ENCODE data around the gene LYZL6.

The LYZL6 gene

GRCh38 chr17:35915153-35915964 lies 28.2 kb downstream of the LYZL6 start:
- TF ChIP-seq TCF12 (IDR thresholded peaks at IDR 0.05; ENCODE audit: low read depth) = no peak
- no peak for TF ChIP-seq EP300 (IDR thresholded peaks at IDR 0.05; ENCODE audit: borderline replicate concordance)
- no peak for TF ChIP-seq REST (IDR thresholded peaks at IDR 0.05; ENCODE audit: low read depth)
- TF ChIP-seq EGR1 (IDR thresholded peaks at IDR 0.05) = no peak
- no peak for TF ChIP-seq TAF1 (IDR thresholded peaks at IDR 0.05; ENCODE audit: low read depth)
- no peak for TF ChIP-seq MAX (IDR thresholded peaks at IDR 0.05)
- no peak for TF ChIP-seq YY1 (IDR thresholded peaks at IDR 0.05; ENCODE audit: low read depth)
- TF ChIP-seq TEAD4 (IDR thresholded peaks at IDR 0.05) = no peak
- no peak for TF ChIP-seq FOXM1 (IDR thresholded peaks at IDR 0.05; ENCODE audit: borderline replicate concordance, low read depth)
- no peak for TF ChIP-seq NFIC (IDR thresholded peaks at IDR 0.05)
- no peak for TF ChIP-seq RAD21 (IDR thresholded peaks at IDR 0.05; ENCODE audit: low read depth)
- TF ChIP-seq USF1 (IDR thresholded peaks at IDR 0.05) = no peak
- TF ChIP-seq CREB1 (IDR thresholded peaks at IDR 0.05; ENCODE audit: low read depth) = no peak
- no peak for TF ChIP-seq ZBTB7A (IDR thresholded peaks at IDR 0.05; ENCODE audit: low read depth)
- TF ChIP-seq CEBPB (IDR thresholded peaks at IDR 0.05) = no peak

GRCh38 chr17:35914354-35914753 lies 29.2 kb downstream of the LYZL6 start:
- TF ChIP-seq REST (IDR thresholded peaks at IDR 0.05; ENCODE audit: low read depth) (no peak), USF1 (IDR thresholded peaks at IDR 0.05) (no peak), RAD21 (IDR thresholded peaks at IDR 0.05; ENCODE audit: low read depth) (no peak), FOXM1 (IDR thresholded peaks at IDR 0.05; ENCODE audit: borderline replicate concordance, low read depth) (no peak), CREB1 (IDR thresholded peaks at IDR 0.05; ENCODE audit: low read depth) (no peak), TEAD4 (IDR thresholded peaks at IDR 0.05) (no peak), NFIC (IDR thresholded peaks at IDR 0.05) (no peak)

- no peak for TF ChIP-seq EP300 (IDR thresholded peaks at IDR 0.05; ENCODE audit: borderline replicate concordance)
- TF ChIP-seq REST (IDR thresholded peaks at IDR 0.05; ENCODE audit: low read depth) = no peak
- no peak for TF ChIP-seq TAF1 (IDR thresholded peaks at IDR 0.05; ENCODE audit: low read depth)
- no peak for TF ChIP-seq RAD21 (IDR thresholded peaks at IDR 0.05; ENCODE audit: low read depth)
- no peak for TF ChIP-seq TEAD4 (IDR thresholded peaks at IDR 0.05)
- no peak for TF ChIP-seq CEBPB (IDR thresholded peaks at IDR 0.05)
- no peak for TF ChIP-seq TCF12 (IDR thresholded peaks at IDR 0.05; ENCODE audit: low read depth)
- no peak for TF ChIP-seq EGR1 (IDR thresholded peaks at IDR 0.05)
- TF ChIP-seq MAX (IDR thresholded peaks at IDR 0.05) = no peak
- TF ChIP-seq NFIC (IDR thresholded peaks at IDR 0.05) = no peak
- TF ChIP-seq CREB1 (IDR thresholded peaks at IDR 0.05; ENCODE audit: low read depth) = no peak
- TF ChIP-seq USF1 (IDR thresholded peaks at IDR 0.05) = no peak
- TF ChIP-seq FOXM1 (IDR thresholded peaks at IDR 0.05; ENCODE audit: borderline replicate concordance, low read depth) = no peak
- TF ChIP-seq YY1 (IDR thresholded peaks at IDR 0.05; ENCODE audit: low read depth) = no peak
- TF ChIP-seq ZBTB7A (IDR thresholded peaks at IDR 0.05; ENCODE audit: low read depth) = no peak
Observed at GRCh38 chr17:35913609-35914008, 29.9 kb downstream of the LYZL6 start.

GRCh38 chr17:35912942-35913341 lies 30.6 kb downstream of the LYZL6 start:
- no peak for TF ChIP-seq YY1 (IDR thresholded peaks at IDR 0.05; ENCODE audit: low read depth)
- no peak for TF ChIP-seq CREB1 (IDR thresholded peaks at IDR 0.05; ENCODE audit: low read depth)
- no peak for TF ChIP-seq TCF12 (IDR thresholded peaks at IDR 0.05; ENCODE audit: low read depth)
- TF ChIP-seq ZBTB7A (IDR thresholded peaks at IDR 0.05; ENCODE audit: low read depth) = no peak
- TF ChIP-seq EP300 (IDR thresholded peaks at IDR 0.05; ENCODE audit: borderline replicate concordance) = no peak
- TF ChIP-seq RAD21 (IDR thresholded peaks at IDR 0.05; ENCODE audit: low read depth) = no peak
- no peak for TF ChIP-seq EGR1 (IDR thresholded peaks at IDR 0.05)
- no peak for TF ChIP-seq MAX (IDR thresholded peaks at IDR 0.05)
